HG03558 (cell line): ENCODE measurements around the gene MEIKIN.
"Not testable (repeated sequence)": the region's sequence is repeated elsewhere in the genome, so short reads cannot be mapped to it uniquely, and the experiment has no call there.

ENCODE experiments used
- ATAC-seq: cut with Tn5 transposase; IDR thresholded peaks from one replicate; pipeline ENCODE4 v1.9.1; 2021; ENCODE audit warnings: moderate number of reproducible peaks; ENCODE audit not compliant: unreplicated experiment; ENCODE audit errors: extremely low read depth

The MEIKIN gene

GRCh38 chr5:131778141-131778540 is 167.3 kb downstream of the MEIKIN start:
- not testable (repeated sequence) for ATAC-seq

GRCh38 chr5:131776450-131776849 is 169.0 kb downstream of the MEIKIN start:
- no peak for ATAC-seq

- ATAC-seq, result no peak
These were observed 170.7 kb downstream of the MEIKIN start for GRCh38 chr5:131774652-131775367.

- ATAC-seq, result no peak
These were observed 171.7 kb downstream of the MEIKIN start for GRCh38 chr5:131773805-131774204.

- ATAC-seq, result no peak
These were observed 173.8 kb downstream of the MEIKIN start for GRCh38 chr5:131771692-131772091.

GRCh38 chr5:131769961-131770360 is 175.5 kb downstream of the MEIKIN start:
- no peak for ATAC-seq

- no peak for ATAC-seq
These were observed 176.1 kb downstream of the MEIKIN start for GRCh38 chr5:131769336-131769735.

GRCh38 chr5:131767891-131768290 is 177.6 kb downstream of the MEIKIN start:
- ATAC-seq, result no peak

GRCh38 chr5:131766689-131767088 is 178.8 kb downstream of the MEIKIN start:
- no peak for ATAC-seq

- no peak for ATAC-seq
These were observed 180.2 kb downstream of the MEIKIN start for GRCh38 chr5:131765261-131765660.

- ATAC-seq, result no peak
These were observed 181.5 kb downstream of the MEIKIN start for GRCh38 chr5:131763968-131764367.

- no peak for ATAC-seq
These were observed 184.7 kb downstream of the MEIKIN start for GRCh38 chr5:131760793-131761192.

GRCh38 chr5:131759704-131760103 is 185.8 kb downstream of the MEIKIN start:
- ATAC-seq, result no peak

- ATAC-seq, result no peak
These were observed 187.0 kb downstream of the MEIKIN start for GRCh38 chr5:131758520-131758900.

GRCh38 chr5:131757830-131758519 is 187.5 kb downstream of the MEIKIN start:
- no peak for ATAC-seq
